ENCODE results near the gene RBM27. TPM values are rescaled to one million over a fixed set of nuclear protein-coding genes. Genes with fewer than 3 reads are reported as not detected.

The RBM27 gene
- total and polyA plus RNA-seq, 10 of the 15 experiments (the other 5 are each of a cell fraction or from before 2014, with no cell fraction given) = 5.8 to 33.9 (median 16.9) TPM

DNA sequence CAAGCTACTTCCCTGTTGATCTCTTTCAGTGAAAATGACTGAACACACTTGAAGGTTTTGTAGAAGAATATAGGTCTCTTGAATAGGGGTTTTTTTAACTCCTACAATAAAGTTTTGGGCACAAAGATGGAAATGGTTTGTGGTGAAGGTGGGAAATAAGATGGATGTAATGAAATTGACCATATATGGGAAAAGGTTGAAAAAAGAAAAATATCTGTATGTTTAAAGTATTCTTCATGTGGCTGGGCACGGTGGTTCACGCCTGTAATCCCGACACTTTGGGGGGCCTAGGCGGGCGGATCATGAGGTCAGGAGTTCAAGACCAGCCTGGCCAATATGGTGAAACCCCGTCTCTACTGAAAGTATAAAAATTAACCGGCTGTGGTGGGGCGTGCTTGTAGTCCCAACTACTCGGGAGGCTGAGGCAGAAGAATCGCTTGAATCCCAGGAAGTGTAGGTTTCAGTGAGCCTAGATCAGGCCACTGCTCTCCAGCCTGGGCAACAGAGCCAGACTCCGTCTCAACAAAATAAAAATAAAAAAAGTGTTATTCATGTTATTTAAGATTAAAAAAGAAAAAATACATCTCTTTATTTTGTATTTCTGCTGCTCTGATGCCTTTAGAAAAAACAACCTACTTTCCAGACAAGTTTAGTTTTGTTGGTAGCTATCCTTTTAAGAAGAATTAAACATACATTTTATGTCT, 2.2 kb downstream of the RBM27 start (continued):
- peak; percentile 71; the same call in 1 of the 2 replicates for TF ChIP-seq ZBTB40 (IDR thresholded peaks at IDR 0.05; ENCODE audit: borderline replicate concordance)
- TF ChIP-seq ATF3 (IDR thresholded peaks at IDR 0.05; ENCODE audit: borderline replicate concordance, extremely low read depth, low read depth, low read length) = no peak
- TF ChIP-seq, protein P1, sequence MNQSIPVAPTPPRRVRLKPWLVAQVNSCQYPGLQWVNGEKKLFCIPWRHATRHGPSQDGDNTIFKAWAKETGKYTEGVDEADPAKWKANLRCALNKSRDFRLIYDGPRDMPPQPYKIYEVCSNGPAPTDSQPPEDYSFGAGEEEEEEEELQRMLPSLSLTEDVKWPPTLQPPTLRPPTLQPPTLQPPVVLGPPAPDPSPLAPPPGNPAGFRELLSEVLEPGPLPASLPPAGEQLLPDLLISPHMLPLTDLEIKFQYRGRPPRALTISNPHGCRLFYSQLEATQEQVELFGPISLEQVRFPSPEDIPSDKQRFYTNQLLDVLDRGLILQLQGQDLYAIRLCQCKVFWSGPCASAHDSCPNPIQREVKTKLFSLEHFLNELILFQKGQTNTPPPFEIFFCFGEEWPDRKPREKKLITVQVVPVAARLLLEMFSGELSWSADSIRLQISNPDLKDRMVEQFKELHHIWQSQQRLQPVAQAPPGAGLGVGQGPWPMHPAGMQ (IDR thresholded peaks at IDR 0.05; ENCODE audit: borderline replicate concordance) = no peak
- TF ChIP-seq MTA2 (IDR thresholded peaks at IDR 0.05; ENCODE audit: low read depth) = peak; percentile 29; the same call in 1 of the 2 replicates
- no peak for TF ChIP-seq TCF12 (IDR thresholded peaks at IDR 0.05; ENCODE audit: low read depth, low read length)
- TF ChIP-seq, protein P2, sequence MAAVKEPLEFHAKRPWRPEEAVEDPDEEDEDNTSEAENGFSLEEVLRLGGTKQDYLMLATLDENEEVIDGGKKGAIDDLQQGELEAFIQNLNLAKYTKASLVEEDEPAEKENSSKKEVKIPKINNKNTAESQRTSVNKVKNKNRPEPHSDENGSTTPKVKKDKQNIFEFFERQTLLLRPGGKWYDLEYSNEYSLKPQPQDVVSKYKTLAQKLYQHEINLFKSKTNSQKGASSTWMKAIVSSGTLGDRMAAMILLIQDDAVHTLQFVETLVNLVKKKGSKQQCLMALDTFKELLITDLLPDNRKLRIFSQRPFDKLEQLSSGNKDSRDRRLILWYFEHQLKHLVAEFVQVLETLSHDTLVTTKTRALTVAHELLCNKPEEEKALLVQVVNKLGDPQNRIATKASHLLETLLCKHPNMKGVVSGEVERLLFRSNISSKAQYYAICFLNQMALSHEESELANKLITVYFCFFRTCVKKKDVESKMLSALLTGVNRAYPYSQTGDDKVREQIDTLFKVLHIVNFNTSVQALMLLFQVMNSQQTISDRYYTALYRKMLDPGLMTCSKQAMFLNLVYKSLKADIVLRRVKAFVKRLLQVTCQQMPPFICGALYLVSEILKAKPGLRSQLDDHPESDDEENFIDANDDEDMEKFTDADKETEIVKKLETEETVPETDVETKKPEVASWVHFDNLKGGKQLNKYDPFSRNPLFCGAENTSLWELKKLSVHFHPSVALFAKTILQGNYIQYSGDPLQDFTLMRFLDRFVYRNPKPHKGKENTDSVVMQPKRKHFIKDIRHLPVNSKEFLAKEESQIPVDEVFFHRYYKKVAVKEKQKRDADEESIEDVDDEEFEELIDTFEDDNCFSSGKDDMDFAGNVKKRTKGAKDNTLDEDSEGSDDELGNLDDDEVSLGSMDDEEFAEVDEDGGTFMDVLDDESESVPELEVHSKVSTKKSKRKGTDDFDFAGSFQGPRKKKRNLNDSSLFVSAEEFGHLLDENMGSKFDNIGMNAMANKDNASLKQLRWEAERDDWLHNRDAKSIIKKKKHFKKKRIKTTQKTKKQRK (IDR thresholded peaks at IDR 0.05; ENCODE audit: low read depth, low read length) = no peak
- TF ChIP-seq BHLHE40 (IDR thresholded peaks at IDR 0.05; ENCODE audit: borderline replicate concordance in 1 of 2, low read depth in 2 of 2, low read length in 1 of 2) = no peak
- TF ChIP-seq, protein P3, sequence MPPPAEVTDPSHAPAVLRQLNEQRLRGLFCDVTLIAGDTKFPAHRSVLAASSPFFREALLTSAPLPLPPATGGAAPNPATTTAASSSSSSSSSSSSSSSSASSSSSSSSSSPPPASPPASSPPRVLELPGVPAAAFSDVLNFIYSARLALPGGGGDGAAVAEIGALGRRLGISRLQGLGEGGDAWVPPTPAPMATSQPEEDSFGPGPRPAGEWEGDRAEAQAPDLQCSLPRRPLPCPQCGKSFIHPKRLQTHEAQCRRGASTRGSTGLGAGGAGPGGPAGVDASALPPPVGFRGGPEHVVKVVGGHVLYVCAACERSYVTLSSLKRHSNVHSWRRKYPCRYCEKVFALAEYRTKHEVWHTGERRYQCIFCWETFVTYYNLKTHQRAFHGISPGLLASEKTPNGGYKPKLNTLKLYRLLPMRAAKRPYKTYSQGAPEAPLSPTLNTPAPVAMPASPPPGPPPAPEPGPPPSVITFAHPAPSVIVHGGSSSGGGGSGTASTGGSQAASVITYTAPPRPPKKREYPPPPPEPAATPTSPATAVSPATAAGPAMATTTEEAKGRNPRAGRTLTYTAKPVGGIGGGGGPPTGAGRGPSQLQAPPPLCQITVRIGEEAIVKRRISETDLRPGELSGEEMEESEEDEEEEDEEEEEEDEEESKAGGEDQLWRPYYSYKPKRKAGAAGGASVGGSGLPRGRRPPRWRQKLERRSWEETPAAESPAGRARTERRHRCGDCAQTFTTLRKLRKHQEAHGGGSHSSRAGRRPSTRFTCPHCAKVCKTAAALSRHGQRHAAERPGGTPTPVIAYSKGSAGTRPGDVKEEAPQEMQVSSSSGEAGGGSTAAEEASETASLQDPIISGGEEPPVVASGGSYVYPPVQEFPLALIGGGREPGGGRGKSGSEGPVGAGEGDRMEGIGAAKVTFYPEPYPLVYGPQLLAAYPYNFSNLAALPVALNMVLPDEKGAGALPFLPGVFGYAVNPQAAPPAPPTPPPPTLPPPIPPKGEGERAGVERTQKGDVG (CRISPR knock-in tag; IDR thresholded peaks at IDR 0.05) = no peak
- no peak for TF ChIP-seq KAT2A (conservative IDR thresholded peaks at IDR 0.05; ENCODE audit: control insufficient read depth, low read depth, low read length)
- TF ChIP-seq, protein P4, sequence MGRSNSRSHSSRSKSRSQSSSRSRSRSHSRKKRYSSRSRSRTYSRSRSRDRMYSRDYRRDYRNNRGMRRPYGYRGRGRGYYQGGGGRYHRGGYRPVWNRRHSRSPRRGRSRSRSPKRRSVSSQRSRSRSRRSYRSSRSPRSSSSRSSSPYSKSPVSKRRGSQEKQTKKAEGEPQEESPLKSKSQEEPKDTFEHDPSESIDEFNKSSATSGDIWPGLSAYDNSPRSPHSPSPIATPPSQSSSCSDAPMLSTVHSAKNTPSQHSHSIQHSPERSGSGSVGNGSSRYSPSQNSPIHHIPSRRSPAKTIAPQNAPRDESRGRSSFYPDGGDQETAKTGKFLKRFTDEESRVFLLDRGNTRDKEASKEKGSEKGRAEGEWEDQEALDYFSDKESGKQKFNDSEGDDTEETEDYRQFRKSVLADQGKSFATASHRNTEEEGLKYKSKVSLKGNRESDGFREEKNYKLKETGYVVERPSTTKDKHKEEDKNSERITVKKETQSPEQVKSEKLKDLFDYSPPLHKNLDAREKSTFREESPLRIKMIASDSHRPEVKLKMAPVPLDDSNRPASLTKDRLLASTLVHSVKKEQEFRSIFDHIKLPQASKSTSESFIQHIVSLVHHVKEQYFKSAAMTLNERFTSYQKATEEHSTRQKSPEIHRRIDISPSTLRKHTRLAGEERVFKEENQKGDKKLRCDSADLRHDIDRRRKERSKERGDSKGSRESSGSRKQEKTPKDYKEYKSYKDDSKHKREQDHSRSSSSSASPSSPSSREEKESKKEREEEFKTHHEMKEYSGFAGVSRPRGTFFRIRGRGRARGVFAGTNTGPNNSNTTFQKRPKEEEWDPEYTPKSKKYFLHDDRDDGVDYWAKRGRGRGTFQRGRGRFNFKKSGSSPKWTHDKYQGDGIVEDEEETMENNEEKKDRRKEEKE (IDR thresholded peaks at IDR 0.05) = no peak
- TF ChIP-seq HCFC1 (IDR thresholded peaks at IDR 0.05; ENCODE audit: low read length) = no peak
- no peak for TF ChIP-seq KDM1A (IDR thresholded peaks at IDR 0.05; ENCODE audit: borderline replicate concordance)
